HG02884 (cell line): ENCODE measurements around the gene ZNRF1.
A peak's percentile ranks its signal among the peaks of the same experiment; 100 is the strongest.
"Not testable (repeated sequence)": the region's sequence is repeated elsewhere in the genome, so short reads cannot be mapped to it uniquely, and the experiment has no call there.

Source experiments
- ATAC-seq: cut with Tn5 transposase; IDR thresholded peaks from one replicate; pipeline ENCODE4 v1.9.1; 2021; ENCODE audit warnings: mild to moderate bottlenecking, moderate library complexity; ENCODE audit not compliant: unreplicated experiment

The ZNRF1 gene

GRCh38 chr16:75026239-75026891 is 27.5 kb downstream of the ZNRF1 start:
- ATAC-seq = not testable (repeated sequence)

- no peak for ATAC-seq
Observed at GRCh38 chr16:75026892-75027391, 28.1 kb downstream of the ZNRF1 start.

GRCh38 chr16:75027520-75028300 is 28.9 kb downstream of the ZNRF1 start:
- no peak for ATAC-seq

GRCh38 chr16:75028544-75029135 is 29.8 kb downstream of the ZNRF1 start:
- ATAC-seq = no peak

- no peak for ATAC-seq
Observed at GRCh38 chr16:75029854-75030253, 31.0 kb downstream of the ZNRF1 start.

- ATAC-seq = no peak
Observed at GRCh38 chr16:75032655-75033054, 33.8 kb downstream of the ZNRF1 start.

- ATAC-seq = no peak
Observed at GRCh38 chr16:75035410-75035968, 36.7 kb downstream of the ZNRF1 start.

GRCh38 chr16:75038036-75038858 is 39.4 kb downstream of the ZNRF1 start:
- ATAC-seq = no peak

- ATAC-seq = no peak
Observed at GRCh38 chr16:75039941-75040340, 41.1 kb downstream of the ZNRF1 start.

GRCh38 chr16:75042426-75043174 is 43.8 kb downstream of the ZNRF1 start:
- no peak for ATAC-seq

GRCh38 chr16:75043175-75043895 is 44.5 kb downstream of the ZNRF1 start:
- peak; percentile 75 for ATAC-seq

GRCh38 chr16:75044800-75045361 is 46.1 kb downstream of the ZNRF1 start:
- no peak for ATAC-seq

- ATAC-seq = no peak
Observed at GRCh38 chr16:75045424-75045823, 46.6 kb downstream of the ZNRF1 start.

GRCh38 chr16:75048054-75048453 is 49.2 kb downstream of the ZNRF1 start:
- ATAC-seq = no peak

GRCh38 chr16:75048530-75048929 is 49.7 kb downstream of the ZNRF1 start:
- ATAC-seq = no peak

- ATAC-seq = no peak
Observed at GRCh38 chr16:75052481-75053202, 53.8 kb downstream of the ZNRF1 start.

GRCh38 chr16:75053791-75054555 is 55.1 kb downstream of the ZNRF1 start:
- no peak for ATAC-seq

GRCh38 chr16:75054556-75054947 is 55.7 kb downstream of the ZNRF1 start:
- ATAC-seq = no peak
